NT2/D1 (cell line): ENCODE measurements around the gene SRSF3.
"Not testable (repeated sequence)": the region's sequence is repeated elsewhere in the genome, so short reads cannot be mapped to it uniquely, and the experiment has no call there.

Source experiments
- DNase-seq: peaks from one replicate; pipeline ENCODE4 v3.0.0-alpha.2; 2011; ENCODE audit warnings: low read depth, low spot score
- H3K27me3 ChIP-seq: 2 replicates; pipeline ENCODE4 v1.6.0; 2011; ENCODE audit warnings: mild to moderate bottlenecking; ENCODE audit not compliant: insufficient read length, insufficient read depth
- H3K36me3 ChIP-seq: 2 replicates; pipeline ENCODE4 v1.6.1; 2011; ENCODE audit warnings: mild to moderate bottlenecking, low read length, mixed read lengths; ENCODE audit not compliant: insufficient read depth, insufficient read length
- H3K4me1 ChIP-seq: 2 replicates; pipeline ENCODE4 v1.5.1; 2011; ENCODE audit not compliant: insufficient read depth, insufficient read length
- H3K4me3 ChIP-seq: 2 replicates; pipeline ENCODE4 v1.5.1; 2011; ENCODE audit warnings: low read depth; ENCODE audit not compliant: insufficient read length
- H3K9ac ChIP-seq: 2 replicates; pipeline ENCODE4 v1.6.0; 2011; ENCODE audit warnings: low read depth; ENCODE audit not compliant: insufficient read length
- H3K9me3 ChIP-seq: 2 replicates; pipeline ENCODE4 v1.5.1; 2011; ENCODE audit warnings: mild to moderate bottlenecking, low read length; ENCODE audit not compliant: insufficient read depth
- SUZ12 ChIP-seq: IDR thresholded peaks from 2 replicates; pipeline ENCODE4 v1.6.1; 2011; ENCODE audit not compliant: insufficient read length, insufficient read depth; ENCODE audit errors: extremely low read depth
- YY1 ChIP-seq: IDR thresholded peaks from 2 replicates; pipeline ENCODE4 v1.6.1; 2011; ENCODE audit not compliant: insufficient read length, insufficient read depth
- ZNF274 ChIP-seq: IDR thresholded peaks from 2 replicates; pipeline ENCODE4 v1.6.1; 2011; ENCODE audit warnings: mild to moderate bottlenecking, low read depth, low read length

SRSF3 gene

GRCh38 chr6:36600564-36601146 is 6.5 kb downstream of the SRSF3 start:
- Histone ChIP-seq H3K4me1 (peaks cover 5% of the 10 kb centered on the region), H3K9ac (no peak overlapping the region)
- no peak for TF ChIP-seq ZNF274
- TF ChIP-seq SUZ12 = no peak
- TF ChIP-seq YY1 = no peak

DNA sequence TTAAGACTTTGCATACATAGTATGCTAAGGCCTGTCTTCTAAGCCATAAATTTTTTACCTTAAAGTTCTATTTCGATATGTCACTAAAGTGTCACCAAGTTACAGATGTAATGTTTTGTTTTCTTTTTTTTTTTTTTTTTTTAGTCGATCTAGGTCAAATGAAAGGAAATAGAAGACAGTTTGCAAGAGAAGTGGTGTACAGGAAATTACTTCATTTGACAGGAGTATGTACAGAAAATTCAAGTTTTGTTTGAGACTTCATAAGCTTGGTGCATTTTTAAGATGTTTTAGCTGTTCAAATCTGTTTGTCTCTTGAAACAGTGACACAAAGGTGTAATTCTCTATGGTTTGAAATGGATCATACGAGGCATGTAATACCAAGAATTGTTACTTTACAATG is 7.7 kb downstream of the SRSF3 start:
- H3K4me1 ChIP-seq, H3K9ac ChIP-seq: not testable (repeated sequence)

More at GRCh38 chr6:36600564-36601146, 6.5 kb downstream of the SRSF3 start:
- peaks cover 95% of the 10 kb centered on the region for H3K36me3 ChIP-seq
- peak overlapping the region; percentile 11 for H3K4me3 ChIP-seq
- no peaks in the 10 kb centered on the region for H3K9me3 ChIP-seq
- DNase-seq = no peak
- H3K27me3 ChIP-seq = no peaks in the 10 kb centered on the region

DNA sequence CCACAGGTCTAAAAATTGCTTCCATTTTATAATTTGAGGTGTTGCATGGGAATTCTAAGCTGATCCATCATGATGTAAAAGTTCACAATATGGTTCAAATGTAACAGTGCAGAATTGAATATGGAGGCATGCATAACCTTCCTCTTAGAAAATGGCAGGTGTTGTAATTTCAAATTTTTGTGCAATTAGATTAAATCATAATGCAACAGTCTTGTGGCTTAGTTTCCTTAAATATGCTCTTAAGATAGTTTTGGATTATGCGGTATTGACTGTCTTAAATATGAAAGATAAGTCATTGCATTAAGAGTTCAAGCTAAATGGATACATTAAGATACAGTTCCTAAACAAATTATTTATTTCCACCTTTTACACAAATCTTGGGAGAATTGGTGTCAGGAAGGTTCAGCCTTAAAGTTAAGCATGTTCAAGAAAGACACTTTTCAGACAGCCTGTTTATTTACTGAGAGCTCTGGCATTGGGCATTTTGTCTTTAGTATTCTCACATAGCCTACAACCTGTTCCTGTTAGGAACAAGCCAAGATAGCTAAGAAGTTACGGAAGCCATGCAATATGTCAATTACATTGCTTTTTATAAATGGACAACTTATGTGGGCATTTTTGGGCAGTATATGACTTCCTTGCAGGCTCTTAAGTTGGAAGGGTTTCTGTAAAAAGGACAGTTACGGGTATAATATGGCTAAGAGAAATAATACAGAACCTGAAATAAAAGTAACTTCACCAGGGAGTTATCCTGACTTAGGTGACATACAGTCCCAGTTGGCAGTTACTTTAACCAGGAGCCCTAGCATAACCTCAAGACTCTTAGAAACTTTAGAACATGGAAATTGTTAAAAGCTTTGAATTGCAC is 9.3 kb downstream of the SRSF3 start:
- H3K4me1 ChIP-seq = peaks cover 5% of the 10 kb centered on the region
- H3K27me3 ChIP-seq = no peaks in the 10 kb centered on the region
- no peak for DNase-seq
- H3K9me3 ChIP-seq = no peaks in the 10 kb centered on the region
- H3K36me3 ChIP-seq = peaks cover 89% of the 10 kb centered on the region
- no peak overlapping the region for H3K9ac ChIP-seq
- H3K4me3 ChIP-seq = no peak overlapping the region
- TF ChIP-seq ZNF274 (no peak), SUZ12 (no peak), YY1 (no peak)

More for the DNA sequence above, 7.7 kb downstream of the SRSF3 start:
- H3K36me3 ChIP-seq = peaks cover 93% of the 10 kb centered on the region
- not testable (repeated sequence) for H3K4me3 ChIP-seq, H3K9me3 ChIP-seq, H3K27me3 ChIP-seq, DNase-seq

- TF ChIP-seq SUZ12 = no peak
- TF ChIP-seq YY1 = no peak
- no peak for TF ChIP-seq ZNF274
- Histone ChIP-seq H3K9me3 (no peaks in the 10 kb centered on the region), H3K27me3 (no peaks in the 10 kb centered on the region), H3K9ac (no peak overlapping the region), H3K4me1 (no peaks in the 10 kb centered on the region), H3K4me3 (no peak overlapping the region), H3K36me3 (peaks cover 86% of the 10 kb centered on the region)
- DNase-seq = no peak
These were observed 10.2 kb downstream of the SRSF3 start for GRCh38 chr6:36604090-36605060.

DNA sequence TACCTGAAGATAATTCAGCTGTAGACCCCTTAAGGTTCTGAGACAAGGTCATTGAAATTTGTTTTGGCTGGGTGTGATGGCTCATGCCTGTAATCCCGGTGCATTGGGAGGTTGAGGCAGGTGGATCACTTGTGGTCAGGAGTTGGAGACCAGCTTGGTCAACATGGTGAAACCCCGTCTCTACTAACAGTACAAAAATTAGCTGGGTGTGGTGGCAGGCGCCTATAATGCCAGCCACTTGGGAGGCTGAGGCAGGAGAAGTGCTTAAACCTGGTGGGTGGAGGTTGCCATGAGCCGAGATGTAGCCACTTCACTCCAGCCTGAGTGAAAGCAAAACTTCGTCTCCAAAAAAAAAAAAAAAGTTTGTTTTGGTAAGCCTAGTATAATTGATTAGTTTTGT is 11.0 kb downstream of the SRSF3 start:
- no peak overlapping the region for H3K4me3 ChIP-seq

GRCh38 chr6:36605560-36606391 is 11.6 kb downstream of the SRSF3 start:
- Histone ChIP-seq H3K36me3 (peaks cover 74% of the 10 kb centered on the region), H3K9me3 (no peaks in the 10 kb centered on the region), H3K27me3 (no peaks in the 10 kb centered on the region), H3K4me3 (no peak overlapping the region), H3K4me1 (no peaks in the 10 kb centered on the region), H3K9ac (no peak overlapping the region)
- TF ChIP-seq ZNF274 (no peak), SUZ12 (no peak), YY1 (no peak)
- no peak for DNase-seq

More for the DNA sequence above, 11.0 kb downstream of the SRSF3 start:
- Histone ChIP-seq H3K4me1 (no peaks in the 10 kb centered on the region), H3K9ac (no peak overlapping the region), H3K9me3 (no peaks in the 10 kb centered on the region), H3K36me3 (peaks cover 79% of the 10 kb centered on the region), H3K27me3 (no peaks in the 10 kb centered on the region)
- no peak for TF ChIP-seq ZNF274
- TF ChIP-seq SUZ12 = no peak
- no peak for TF ChIP-seq YY1
- DNase-seq = no peak

DNA sequence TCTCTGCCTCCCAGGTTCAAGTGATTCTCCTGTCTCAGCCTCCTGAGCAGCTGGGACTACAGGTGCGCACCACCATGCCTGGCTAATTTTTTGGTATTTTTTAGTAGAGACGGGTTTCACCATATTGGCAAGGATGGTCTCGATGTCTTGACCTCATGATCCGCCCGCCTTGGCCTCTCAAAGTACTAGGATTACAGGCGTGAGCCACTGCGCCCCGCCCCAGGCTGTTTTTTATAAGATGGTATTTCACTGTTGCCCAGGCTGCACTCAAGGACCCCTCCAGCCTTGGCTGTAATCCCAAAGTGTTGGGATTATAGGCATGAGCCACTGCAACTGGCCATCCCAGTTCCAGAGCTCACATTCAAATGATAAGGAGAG is 13.1 kb downstream of the SRSF3 start:
- not testable (repeated sequence) for H3K9ac ChIP-seq, DNase-seq, H3K4me3 ChIP-seq, H3K4me1 ChIP-seq, H3K9me3 ChIP-seq, H3K27me3 ChIP-seq
- peaks cover 71% of the 10 kb centered on the region for H3K36me3 ChIP-seq
